ENCODE measurements around the gene PIK3CB. TPM values are rescaled to one million over a fixed set of nuclear protein-coding genes. Genes with fewer than 3 reads are reported as not detected.
"Not testable (repeated sequence)": the region's sequence is repeated elsewhere in the genome, so short reads cannot be mapped to it uniquely, and the experiment has no call there.

The PIK3CB gene
- total RNA-seq, 1 experiment from 2014 or later = 35.6 TPM

DNA sequence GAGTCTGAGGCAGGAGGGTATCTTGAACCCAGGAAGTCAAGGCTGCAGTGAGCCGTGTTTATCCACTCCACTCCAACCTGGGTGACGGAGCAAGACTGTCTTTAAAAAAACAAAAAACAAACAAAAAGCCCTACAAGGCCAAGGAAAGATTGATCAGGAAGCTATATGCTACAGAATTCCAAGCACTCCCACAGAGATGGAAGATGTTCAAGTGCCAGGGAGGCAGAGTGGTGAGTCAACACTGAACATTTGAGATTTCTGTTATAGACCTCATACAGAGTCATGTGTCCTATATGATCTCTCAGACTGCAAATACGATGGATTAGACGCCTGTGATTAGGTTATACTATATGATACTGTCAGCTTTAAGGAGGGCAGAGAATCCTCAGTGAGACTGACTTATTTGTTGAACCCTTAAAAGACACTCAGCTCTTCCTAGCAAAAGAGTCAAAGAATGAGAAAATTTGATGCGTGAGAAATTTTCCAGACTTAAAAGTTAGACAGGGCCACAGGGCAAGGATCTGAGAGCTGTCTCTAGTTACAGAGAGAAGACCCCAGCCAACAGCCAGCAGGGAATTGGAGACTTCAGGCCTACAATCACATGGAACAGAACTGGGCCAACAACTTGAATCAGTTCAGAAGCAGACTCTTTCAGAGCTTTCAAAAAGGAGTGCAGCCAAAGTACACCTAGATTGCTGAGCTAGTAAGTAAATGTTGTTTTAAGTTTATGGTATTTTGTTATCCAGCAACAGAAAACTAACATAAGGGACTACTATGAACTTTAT, 107.6 kb downstream of the PIK3CB start:
- H3K9ac ChIP-seq (ENCODE audit: extremely low read depth, insufficient read length, low read length) = no peak overlapping the region
- no peaks in the 10 kb centered on the region for H4K20me1 ChIP-seq (ENCODE audit: control insufficient read depth, insufficient read depth, insufficient read length)
- H3K4me3 Mint-ChIP-seq = no peak overlapping the region
- no peak overlapping the region for H3K4ac ChIP-seq (ENCODE audit: low read depth, low read length)
- H3K27ac ChIP-seq (ENCODE audit: insufficient read length, low read depth, low read length) = no peak overlapping the region
- H3K23ac ChIP-seq (ENCODE audit: insufficient read length, low read depth, low read length) = no peak overlapping the region
- no peaks in the 10 kb centered on the region for H3K27me3 Mint-ChIP-seq (ENCODE audit: low read depth)
- H3K56ac ChIP-seq (ENCODE audit: insufficient read length, low read depth, low read length) = no peak overlapping the region
- H3T11ph ChIP-seq (ENCODE audit: low read length) = no peak overlapping the region
- no peak overlapping the region for H4K5ac ChIP-seq (ENCODE audit: insufficient read length, low read depth, low read length)
- no peaks in the 10 kb centered on the region for H3K79me1 ChIP-seq (ENCODE audit: insufficient read depth, low read depth, low read length, poor library complexity, severe bottlenecking)
- H2BK12ac ChIP-seq (ENCODE audit: insufficient read length, low read depth, low read length) = no peak overlapping the region
- no peak overlapping the region for H4K8ac ChIP-seq (replicated peaks; ENCODE audit: insufficient read length, low read depth, low read length)
- no peaks in the 10 kb centered on the region for H3K4me1 ChIP-seq (ENCODE audit: insufficient read depth, low read length)
- H3K18ac ChIP-seq (ENCODE audit: insufficient read length, low read depth, low read length) = no peak overlapping the region
- no peaks in the 10 kb centered on the region for H3K9me3 Mint-ChIP-seq
- H3K79me2 ChIP-seq (ENCODE audit: insufficient read depth, low read length) = no peaks in the 10 kb centered on the region
- no peaks in the 10 kb centered on the region for H3K27me3 ChIP-seq (ENCODE audit: insufficient read depth, low read length)
- TF ChIP-seq, protein P1, sequence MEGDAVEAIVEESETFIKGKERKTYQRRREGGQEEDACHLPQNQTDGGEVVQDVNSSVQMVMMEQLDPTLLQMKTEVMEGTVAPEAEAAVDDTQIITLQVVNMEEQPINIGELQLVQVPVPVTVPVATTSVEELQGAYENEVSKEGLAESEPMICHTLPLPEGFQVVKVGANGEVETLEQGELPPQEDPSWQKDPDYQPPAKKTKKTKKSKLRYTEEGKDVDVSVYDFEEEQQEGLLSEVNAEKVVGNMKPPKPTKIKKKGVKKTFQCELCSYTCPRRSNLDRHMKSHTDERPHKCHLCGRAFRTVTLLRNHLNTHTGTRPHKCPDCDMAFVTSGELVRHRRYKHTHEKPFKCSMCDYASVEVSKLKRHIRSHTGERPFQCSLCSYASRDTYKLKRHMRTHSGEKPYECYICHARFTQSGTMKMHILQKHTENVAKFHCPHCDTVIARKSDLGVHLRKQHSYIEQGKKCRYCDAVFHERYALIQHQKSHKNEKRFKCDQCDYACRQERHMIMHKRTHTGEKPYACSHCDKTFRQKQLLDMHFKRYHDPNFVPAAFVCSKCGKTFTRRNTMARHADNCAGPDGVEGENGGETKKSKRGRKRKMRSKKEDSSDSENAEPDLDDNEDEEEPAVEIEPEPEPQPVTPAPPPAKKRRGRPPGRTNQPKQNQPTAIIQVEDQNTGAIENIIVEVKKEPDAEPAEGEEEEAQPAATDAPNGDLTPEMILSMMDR (conservative IDR thresholded peaks at IDR 0.05) = no peak
- no peak overlapping the region for H2BK15ac ChIP-seq (ENCODE audit: low read depth, low read length)
- no peak for DNase-seq
- H3K23me2 ChIP-seq (ENCODE audit: insufficient read length, low read depth, low read length, poor library complexity, severe bottlenecking) = no peaks in the 10 kb centered on the region
- no peaks in the 10 kb centered on the region for H3K9me3 ChIP-seq (ENCODE audit: control insufficient read depth, low read depth, low read length)
- H3K4me2 ChIP-seq (ENCODE audit: insufficient read depth, insufficient read length, low read length) = no peak overlapping the region
- peaks cover 14 to 16% of the 10 kb centered on the region in 2 experiments for H3K4me1 Mint-ChIP-seq
- H2BK5ac ChIP-seq (ENCODE audit: insufficient read length, low read length) = no peak overlapping the region
- peaks cover 0 to 10% (median 2%) of the 10 kb centered on the region in 3 experiments; a peak in 4 of 7 replicates for H3K36me3 Mint-ChIP-seq (ENCODE audit: insufficient read depth in 1 of 3, low read depth in 3 of 3)
- no CpG with 5 or more reads among the region's 5 CpGs for WGBS (ENCODE audit: extremely low coverage, insufficient read length, low lambda C conversion rate)
- no peak overlapping the region for H3K14ac ChIP-seq (ENCODE audit: insufficient read depth, low read length)
- H2AFZ ChIP-seq (ENCODE audit: low read length) = no peak overlapping the region
- no peak overlapping the region for H4K91ac ChIP-seq (ENCODE audit: insufficient read length, low read depth, low read length)
- H2BK120ac ChIP-seq (ENCODE audit: low read depth, low read length, poor library complexity, severe bottlenecking) = no peak overlapping the region
- no peak overlapping the region for H2AK5ac ChIP-seq (ENCODE audit: insufficient read length, low read length)
- no peak overlapping the region for H2BK20ac ChIP-seq (ENCODE audit: low read depth, low read length, poor library complexity, severe bottlenecking)
- H3K27ac Mint-ChIP-seq = peak overlapping the region in 2 of 3 experiments; percentile 35 to 81; a peak in 3 of 7 replicates

DNA sequence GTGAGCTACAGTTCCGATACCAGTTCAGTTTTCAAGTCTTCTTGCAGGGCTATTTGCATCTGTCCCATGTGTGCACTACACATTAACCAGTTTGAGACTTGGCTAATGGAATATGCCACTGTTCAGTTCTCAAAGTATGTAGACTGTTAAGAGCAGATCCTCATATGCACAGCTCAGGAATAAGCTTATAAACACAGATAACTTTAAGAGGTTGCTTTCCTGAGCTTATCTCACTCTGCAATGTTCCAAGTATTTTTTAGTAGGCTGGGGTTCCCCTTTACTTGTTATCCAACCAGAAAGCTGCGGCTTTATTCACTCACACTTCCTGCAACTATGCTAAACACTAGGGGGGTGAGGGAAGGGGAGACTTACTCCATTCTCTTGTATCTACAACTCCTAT, 108.7 kb downstream of the PIK3CB start:
- not testable (repeated sequence) for H3K9me3 Mint-ChIP-seq; H3K27ac ChIP-seq (ENCODE audit: insufficient read length, low read depth, low read length); H3K18ac ChIP-seq (ENCODE audit: insufficient read length, low read depth, low read length); H3K9ac ChIP-seq (ENCODE audit: extremely low read depth, insufficient read length, low read length); H2BK15ac ChIP-seq (ENCODE audit: low read depth, low read length); H3K14ac ChIP-seq (ENCODE audit: insufficient read depth, low read length); H3K79me2 ChIP-seq (ENCODE audit: insufficient read depth, low read length); H2BK12ac ChIP-seq (ENCODE audit: insufficient read length, low read depth, low read length); H3K9me3 ChIP-seq (ENCODE audit: control insufficient read depth, low read depth, low read length); H4K5ac ChIP-seq (ENCODE audit: insufficient read length, low read depth, low read length); H3K4me2 ChIP-seq (ENCODE audit: insufficient read depth, insufficient read length, low read length); H2BK120ac ChIP-seq (ENCODE audit: low read depth, low read length, poor library complexity, severe bottlenecking); H3K23me2 ChIP-seq (ENCODE audit: insufficient read length, low read depth, low read length, poor library complexity, severe bottlenecking); H2AK5ac ChIP-seq (ENCODE audit: insufficient read length, low read length); H4K91ac ChIP-seq (ENCODE audit: insufficient read length, low read depth, low read length); H4K20me1 ChIP-seq (ENCODE audit: control insufficient read depth, insufficient read depth, insufficient read length); H4K8ac ChIP-seq (replicated peaks; ENCODE audit: insufficient read length, low read depth, low read length); H2BK5ac ChIP-seq (ENCODE audit: insufficient read length, low read length); H3T11ph ChIP-seq (ENCODE audit: low read length); H2AFZ ChIP-seq (ENCODE audit: low read length); H3K23ac ChIP-seq (ENCODE audit: insufficient read length, low read depth, low read length); H3K27me3 Mint-ChIP-seq (ENCODE audit: low read depth); H3K4me1 ChIP-seq (ENCODE audit: insufficient read depth, low read length); H3K36me3 Mint-ChIP-seq (ENCODE audit: insufficient read depth in 1 of 3, low read depth in 3 of 3); H3K4ac ChIP-seq (ENCODE audit: low read depth, low read length); H3K56ac ChIP-seq (ENCODE audit: insufficient read length, low read depth, low read length); H3K79me1 ChIP-seq (ENCODE audit: insufficient read depth, low read depth, low read length, poor library complexity, severe bottlenecking); DNase-seq; H3K27me3 ChIP-seq (ENCODE audit: insufficient read depth, low read length); H2BK20ac ChIP-seq (ENCODE audit: low read depth, low read length, poor library complexity, severe bottlenecking); H3K4me3 Mint-ChIP-seq
- WGBS (ENCODE audit: extremely low coverage, insufficient read length, low lambda C conversion rate) = no CpG with 5 or more reads among the region's 2 CpGs
- 0 out of 7 replicates have a peak overlapping the region, but pooled peaks of 1 of the 3 experiments have one; percentile 21 for H3K27ac Mint-ChIP-seq
- H3K4me1 Mint-ChIP-seq = peaks cover 14 to 16% of the 10 kb centered on the region in 2 experiments
